Activated T-cell treated with anti-CD3 and anti-CD28 coated beads, Interleukin-2, amount 50 U/mL, for 72 hours (primary cell): ENCODE measurements around the gene CEP41. TPM values are rescaled to one million over a fixed set of nuclear protein-coding genes. Genes with fewer than 3 reads are reported as not detected.

Source experiments
- ATAC-seq, 2 donors: fragments of 150-1000 bp; cut with Tn5 transposase; replicated peaks in 1 of 2; 2 replicates each; pipeline ENCODE4 v1.10.0; 2021; ENCODE audit warnings: moderate library complexity in 2 of 2, mild to moderate bottlenecking in 1 of 2
- DNase-seq, 2 donors: peaks; one replicate each; pipeline ENCODE4 v3.0.0; 2021 to 2022; ENCODE audit warnings: mixed read lengths in 1 of 2
- H3K27ac Mint-ChIP-seq: one replicate; pipeline ENCODE4 v1.8.0; 2022; ENCODE audit warnings: mild to moderate bottlenecking, moderate library complexity, mixed read lengths
- H3K27me3 Mint-ChIP-seq: one replicate; pipeline ENCODE4 v1.8.0; 2022; ENCODE audit warnings: low read depth, mixed read lengths
- H3K36me3 Mint-ChIP-seq, 2 donors: one replicate each; pipeline ENCODE4 v1.8.0; 2022; ENCODE audit warnings: mixed read lengths in 2 of 2, mild to moderate bottlenecking in 1 of 2; ENCODE audit not compliant: insufficient read depth in 2 of 2
- H3K4me1 Mint-ChIP-seq: one replicate; pipeline ENCODE4 v1.8.0; 2022; ENCODE audit warnings: low read depth, mixed read lengths
- H3K4me3 Mint-ChIP-seq, 2 donors: one replicate each; pipeline ENCODE4 v1.8.0; 2022; ENCODE audit warnings: mild to moderate bottlenecking in 2 of 2, mixed read lengths in 2 of 2, moderate library complexity in 2 of 2
- H3K9me3 Mint-ChIP-seq, 2 donors: one replicate each; pipeline ENCODE4 v1.8.0; 2022; ENCODE audit warnings: mixed read lengths in 2 of 2
- total RNA-seq, 2 donors: library from RNA; stranded (reverse); gene quantifications; one replicate each; pipeline ENCODE4 v1.2.3, GENCODE V29; 2022

Gene CEP41
- total RNA-seq = 10 to 100 TPM; 19.1 to 33.3 TPM

DNA sequence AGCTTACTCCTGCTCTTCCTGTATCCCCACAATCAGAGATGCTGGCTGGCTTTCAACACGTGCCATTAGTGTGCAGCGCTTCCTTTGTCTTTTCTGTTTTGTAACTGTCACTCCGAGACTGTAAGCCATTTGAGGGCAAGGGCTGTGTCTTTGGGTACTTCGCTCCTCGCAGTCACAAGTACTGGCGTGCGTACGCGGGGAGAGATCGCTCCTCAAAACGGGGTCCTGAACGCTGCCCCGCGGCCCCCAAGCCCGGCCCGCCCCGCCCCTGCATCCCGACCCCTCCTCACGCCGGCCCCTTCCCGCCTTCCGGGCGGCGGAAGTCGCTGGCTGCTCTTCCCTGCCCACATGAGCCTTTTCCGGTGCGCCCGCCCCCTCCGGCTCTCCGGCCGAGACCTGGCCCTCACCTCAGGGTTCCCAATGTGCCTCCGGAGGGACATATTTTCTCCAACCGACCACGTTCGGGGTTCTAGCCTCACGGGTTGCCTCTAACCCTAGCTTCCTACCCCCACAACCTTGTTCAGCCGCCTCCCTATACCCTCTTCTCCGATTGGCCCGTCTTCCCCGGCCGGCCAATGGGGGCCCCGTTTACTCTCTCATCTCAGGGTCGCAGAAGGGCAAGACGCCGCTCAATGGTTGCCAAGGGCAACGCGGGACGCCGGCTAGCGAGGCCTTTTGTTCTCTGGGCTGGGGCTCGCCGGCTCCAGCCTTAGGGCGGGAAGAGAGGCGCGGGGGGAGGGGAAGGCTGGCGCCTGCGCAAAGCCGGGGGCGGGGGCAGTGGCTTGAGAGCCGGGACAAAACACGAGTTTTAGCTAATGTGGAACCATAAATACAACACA, at the start of gene CEP41:
CEP41 (minus strand) TSS at position 490 of the 839 bp plus-strand sequence; CDS start at position 440, 50 bp downstream.
- Mint-ChIP-seq H3K36me3 (peaks cover 3 to 5% of the 10 kb centered on the region in 2 donors), H3K4me3 (peak within 1 kb of the TSS; percentile 98 to 100), H3K27ac (peak within 1 kb of the TSS; percentile 96), H3K9me3 (no peaks in the 10 kb centered on the region), H3K27me3 (no peaks in the 10 kb centered on the region), H3K4me1 (peaks cover 90% of the 10 kb centered on the region)
- DNase-seq (peak; percentile 95 to 96), ATAC-seq (peak; percentile 99)

GRCh38 chr7:130490311-130490791, 49.5 kb upstream of the CEP41 start:
- peaks cover 0 to under 1% of the 10 kb centered on the region in 2 donors for H3K36me3 Mint-ChIP-seq
- peaks cover 67% of the 10 kb centered on the region for H3K27me3 Mint-ChIP-seq
- H3K4me3 Mint-ChIP-seq = no peak overlapping the region
- no peak overlapping the region for H3K27ac Mint-ChIP-seq
- ATAC-seq (no peak), DNase-seq (no peak)
- H3K9me3 Mint-ChIP-seq = no peaks in the 10 kb centered on the region
- peaks cover 37% of the 10 kb centered on the region for H3K4me1 Mint-ChIP-seq

DNA sequence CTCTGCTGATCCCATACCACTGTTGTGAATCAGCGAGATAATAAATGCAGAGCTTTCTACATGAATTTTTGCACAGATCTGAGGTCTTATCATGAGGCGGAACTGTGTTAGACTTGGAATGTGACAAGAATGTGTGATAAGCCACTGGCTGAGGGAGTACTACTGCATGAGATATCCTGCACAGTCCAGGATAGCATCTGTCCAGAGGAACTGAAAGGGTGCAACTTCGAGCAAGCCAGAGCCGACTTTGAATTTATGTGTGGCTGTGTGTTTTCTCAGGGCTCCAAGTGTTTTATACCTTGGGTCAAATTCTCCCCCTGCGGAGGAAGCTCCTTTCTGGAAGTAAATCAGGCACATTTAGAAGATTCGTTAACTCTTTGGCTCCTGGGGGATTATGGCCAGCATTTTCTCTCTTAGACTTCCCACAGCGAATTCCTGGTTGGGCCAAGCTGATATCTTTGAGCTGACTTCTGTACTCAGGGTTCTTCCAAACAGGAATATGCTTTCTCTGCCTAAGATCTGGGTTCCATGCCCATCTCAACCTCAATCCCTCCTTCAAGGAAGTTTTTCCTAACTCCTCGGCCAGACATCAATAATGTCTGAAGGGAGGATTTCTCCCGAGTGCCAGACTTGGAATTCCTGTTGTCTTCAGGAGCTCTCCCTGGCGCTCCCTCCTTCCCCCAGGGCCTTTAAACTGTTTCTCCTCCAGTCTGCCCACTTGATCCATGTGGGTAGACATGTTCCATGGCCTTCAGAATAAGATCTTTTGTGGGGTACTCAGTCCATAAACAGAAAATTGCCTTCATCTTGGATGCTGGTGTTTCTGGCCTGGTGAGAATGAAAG, 48.5 kb upstream of the CEP41 start:
- no peak overlapping the region for H3K27ac Mint-ChIP-seq
- no peak overlapping the region for H3K4me3 Mint-ChIP-seq
- no peaks in the 10 kb centered on the region for H3K9me3 Mint-ChIP-seq
- DNase-seq (no peak), ATAC-seq (no peak)
- peaks cover 0 to 2% of the 10 kb centered on the region in 2 donors for H3K36me3 Mint-ChIP-seq
- H3K27me3 Mint-ChIP-seq = peaks cover 72% of the 10 kb centered on the region
- peaks cover 42% of the 10 kb centered on the region for H3K4me1 Mint-ChIP-seq

DNA sequence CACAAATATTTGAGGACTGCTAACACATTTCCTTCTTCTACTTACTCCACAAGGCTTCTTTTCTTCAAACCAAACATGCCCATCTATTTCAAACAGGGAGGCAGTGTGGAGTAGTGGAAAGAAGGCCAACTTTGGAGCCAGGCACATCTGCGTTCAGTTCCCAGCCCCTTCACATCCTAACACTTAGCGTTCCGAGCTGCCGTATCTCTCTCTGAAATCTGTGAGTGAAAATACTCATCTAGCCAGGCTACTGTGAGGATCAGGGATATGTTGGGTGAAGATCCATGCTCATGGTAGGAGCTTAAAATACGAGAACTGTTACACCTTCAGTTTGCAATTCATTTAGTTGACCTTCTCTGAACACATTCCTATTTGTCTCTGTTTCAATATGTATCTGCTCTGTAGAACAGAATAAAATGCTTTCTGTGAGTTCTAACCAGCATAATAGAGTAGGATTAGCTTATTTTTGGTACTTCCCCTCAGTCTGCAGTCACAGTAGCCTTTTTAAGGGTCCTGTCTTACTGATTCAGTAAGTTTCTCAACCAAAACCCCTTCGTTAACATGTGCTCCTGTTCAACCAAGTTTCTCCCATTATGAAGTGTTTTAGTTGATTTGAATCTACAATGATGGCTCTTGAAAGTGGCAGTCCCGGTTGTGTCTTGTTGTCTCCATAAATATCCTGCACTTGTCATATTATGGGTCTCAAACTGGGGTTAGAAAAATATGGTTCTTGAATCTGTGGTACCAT, 47.8 kb upstream of the CEP41 start:
- Mint-ChIP-seq H3K4me1 (peaks cover 42% of the 10 kb centered on the region), H3K36me3 (peaks cover 0 to 2% of the 10 kb centered on the region in 2 donors), H3K4me3 (no peak overlapping the region), H3K27me3 (peaks cover 72% of the 10 kb centered on the region), H3K27ac (no peak overlapping the region), H3K9me3 (no peaks in the 10 kb centered on the region)
- DNase-seq (no peak), ATAC-seq (no peak)

DNA sequence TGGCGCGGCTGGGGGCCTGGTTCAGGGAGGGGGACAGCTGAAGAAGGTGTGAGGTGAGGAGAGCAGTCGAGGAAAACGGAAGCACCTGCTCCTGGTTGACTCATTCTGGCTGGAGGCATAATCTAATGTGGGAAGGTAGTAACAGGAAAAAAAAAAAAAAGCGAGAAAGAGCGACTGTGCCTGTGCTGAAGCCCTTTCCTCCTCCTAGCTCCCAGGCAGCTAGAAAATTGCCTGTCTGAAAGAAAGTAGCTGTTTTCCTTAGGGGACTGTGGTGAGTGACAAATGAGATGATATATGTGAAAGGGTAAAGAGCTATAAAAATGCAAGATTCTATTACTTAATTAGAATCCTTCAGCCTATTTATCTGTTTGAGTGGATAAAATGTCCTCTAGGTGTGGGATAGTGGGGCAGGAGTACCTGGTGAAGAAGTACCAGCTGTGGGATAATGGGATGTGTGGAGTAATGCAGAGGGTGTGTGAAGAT, 46.2 kb upstream of the CEP41 start:
- Mint-ChIP-seq H3K27me3 (peaks cover 65% of the 10 kb centered on the region), H3K27ac (no peak overlapping the region)

GRCh38 chr7:130486114-130486953, 45.5 kb upstream of the CEP41 start:
- Mint-ChIP-seq H3K9me3 (no peaks in the 10 kb centered on the region), H3K36me3 (peaks cover 0 to 2% of the 10 kb centered on the region in 2 donors), H3K4me1 (peaks cover 29% of the 10 kb centered on the region), H3K27ac (no peak overlapping the region), H3K4me3 (peak overlapping the region; percentile 87 to 89), H3K27me3 (peaks cover 63% of the 10 kb centered on the region)
- ATAC-seq (peak; percentile 82 to 84), DNase-seq (peak; percentile 69 to 71)

More for the DNA sequence above, 46.2 kb upstream of the CEP41 start:
- Mint-ChIP-seq H3K9me3 (no peaks in the 10 kb centered on the region), H3K4me1 (peaks cover 34% of the 10 kb centered on the region), H3K36me3 (peaks cover 0 to 2% of the 10 kb centered on the region in 2 donors), H3K4me3 (peak overlapping the region; percentile 87 to 89)
- DNase-seq (no peak), ATAC-seq (no peak)

- H3K27me3 Mint-ChIP-seq = peaks cover 58% of the 10 kb centered on the region
- H3K36me3 Mint-ChIP-seq = peaks cover 0 to 2% of the 10 kb centered on the region in 2 donors
Measured at GRCh38 chr7:130485734-130486113, 44.9 kb upstream of the CEP41 start.

GRCh38 chr7:130483031-130483430, 42.2 kb upstream of the CEP41 start:
- peaks cover 0 to 2% of the 10 kb centered on the region in 2 donors for H3K36me3 Mint-ChIP-seq
- no peaks in the 10 kb centered on the region for H3K9me3 Mint-ChIP-seq
- peaks cover 24% of the 10 kb centered on the region for H3K4me1 Mint-ChIP-seq
- DNase-seq (no peak), ATAC-seq (no peak)
- H3K27ac Mint-ChIP-seq = no peak overlapping the region
- H3K4me3 Mint-ChIP-seq = no peak overlapping the region
- H3K27me3 Mint-ChIP-seq = peaks cover 39% of the 10 kb centered on the region

More at GRCh38 chr7:130485734-130486113, 44.9 kb upstream of the CEP41 start:
- peak overlapping the region; percentile 87 to 89 for H3K4me3 Mint-ChIP-seq
- DNase-seq (no peak), ATAC-seq (no peak)
- H3K9me3 Mint-ChIP-seq = no peaks in the 10 kb centered on the region
- H3K4me1 Mint-ChIP-seq = peaks cover 24% of the 10 kb centered on the region
- no peak overlapping the region for H3K27ac Mint-ChIP-seq

GRCh38 chr7:130481898-130482297, 41.1 kb upstream of the CEP41 start:
- no peaks in the 10 kb centered on the region for H3K9me3 Mint-ChIP-seq
- ATAC-seq (no peak), DNase-seq (no peak)
- H3K4me1 Mint-ChIP-seq = peaks cover 21% of the 10 kb centered on the region
- H3K36me3 Mint-ChIP-seq = peaks cover 0 to 2% of the 10 kb centered on the region in 2 donors
- peaks cover 33% of the 10 kb centered on the region for H3K27me3 Mint-ChIP-seq
- no peak overlapping the region for H3K4me3 Mint-ChIP-seq
- H3K27ac Mint-ChIP-seq = no peak overlapping the region

DNA sequence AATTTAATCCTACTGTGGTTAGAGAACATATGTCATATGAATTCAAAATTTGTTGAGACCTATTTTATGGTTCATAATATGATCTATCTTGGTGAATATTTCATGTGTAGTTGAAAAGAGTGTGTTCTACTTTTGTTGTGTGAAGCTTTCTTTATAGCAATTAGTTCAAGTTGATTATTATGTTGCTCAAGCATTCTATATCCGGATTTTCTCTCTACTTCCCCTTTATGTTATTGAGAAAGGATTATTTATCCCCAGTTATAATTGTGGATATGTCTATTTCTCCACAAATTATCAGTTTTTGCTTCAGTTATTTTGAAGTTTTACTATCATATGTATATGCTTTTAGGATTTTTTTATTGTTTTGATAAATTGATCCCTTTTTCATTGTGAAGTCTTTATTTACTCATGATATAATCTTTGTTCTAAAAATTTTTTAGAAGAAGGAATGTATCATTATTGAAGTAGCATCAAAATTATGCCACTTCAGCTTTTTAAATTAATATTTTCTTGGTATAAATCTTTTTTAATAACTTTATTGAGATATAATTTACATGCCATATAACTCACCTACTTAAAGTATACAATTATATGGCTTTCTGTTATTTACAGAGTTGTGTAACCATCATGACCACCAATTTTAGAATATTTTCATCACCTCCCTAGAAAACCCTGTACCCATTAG, 39.0 kb upstream of the CEP41 start:
- Mint-ChIP-seq H3K27me3 (peaks cover 16% of the 10 kb centered on the region), H3K4me3 (no peak overlapping the region), H3K27ac (no peak overlapping the region), H3K4me1 (peaks cover 10% of the 10 kb centered on the region), H3K9me3 (no peaks in the 10 kb centered on the region), H3K36me3 (no peaks in the 10 kb centered on the region)
- no peak for DNase-seq
- no peak for ATAC-seq

- H3K36me3 Mint-ChIP-seq = no peaks in the 10 kb centered on the region
- no peaks in the 10 kb centered on the region for H3K9me3 Mint-ChIP-seq
- no peak for DNase-seq
- no peak for ATAC-seq
- no peak overlapping the region for H3K27ac Mint-ChIP-seq
- H3K27me3 Mint-ChIP-seq = peaks cover 9% of the 10 kb centered on the region
- H3K4me1 Mint-ChIP-seq = peaks cover 10% of the 10 kb centered on the region
- H3K4me3 Mint-ChIP-seq = no peak overlapping the region
Measured at GRCh38 chr7:130478991-130479390, 38.2 kb upstream of the CEP41 start.
